Upper lobe of left lung (tissue), 4 donors: ENCODE data around the gene RBM10.

Experiments used
- POLR2A ChIP-seq, 4 donors: fragments of 450-650 bp; IDR thresholded peaks; one replicate each; pipeline ENCODE4 v1.5.1; 2016 to 2017; ENCODE audit warnings: antibody characterized with exemption in 4 of 4, mild to moderate bottlenecking in 2 of 4
- TF ChIP-seq, protein P1 (sequence below), 6 experiments: fragments of 450-650 bp in 4 of 6; fragments of 200-600 bp in 2 of 6; sonication (generic) in 2 of 6; IDR thresholded peaks; one replicate each; pipeline ENCODE4 v1.5.1; 2016 to 2019; ENCODE audit warnings: antibody characterized with exemption in 6 of 6

DNA sequence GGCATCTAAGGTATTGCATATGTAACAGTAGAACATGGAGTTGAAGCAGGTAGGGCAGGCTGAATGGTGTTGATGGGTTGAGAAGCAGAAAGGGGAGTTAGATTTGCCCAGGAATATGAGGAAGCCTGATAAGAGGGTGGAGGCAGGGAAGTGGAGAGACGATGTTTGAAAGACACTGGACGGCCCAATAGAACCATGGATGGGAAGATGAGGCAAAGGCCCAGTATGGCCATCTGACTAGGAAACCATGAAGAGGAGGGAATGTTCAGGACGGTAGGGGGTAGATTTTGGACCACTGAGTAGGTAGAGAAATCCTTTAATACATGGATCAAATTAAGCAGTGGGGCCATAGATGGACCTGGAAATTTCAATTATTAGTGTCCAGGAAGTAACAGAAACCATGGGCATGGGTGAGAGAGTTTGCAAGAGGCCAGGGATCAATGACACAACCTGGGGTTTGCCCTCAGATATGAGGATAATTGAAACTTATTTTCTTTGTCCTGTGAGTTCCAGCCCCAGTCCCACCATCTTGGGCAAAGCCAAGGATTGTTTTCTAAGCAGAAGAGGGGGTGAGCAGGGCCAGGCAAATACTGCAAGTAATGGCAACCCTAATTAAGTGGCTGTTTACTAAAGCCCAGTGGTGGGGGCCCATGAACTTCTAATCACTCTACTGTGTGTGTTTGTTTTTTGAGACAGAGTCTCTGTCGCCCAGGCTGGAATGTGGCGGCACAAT, 85.3 kb downstream of the RBM10 start:
- TF ChIP-seq POLR2A (IDR thresholded peaks at IDR 0.05) = no peak
- TF ChIP-seq, protein P1, sequence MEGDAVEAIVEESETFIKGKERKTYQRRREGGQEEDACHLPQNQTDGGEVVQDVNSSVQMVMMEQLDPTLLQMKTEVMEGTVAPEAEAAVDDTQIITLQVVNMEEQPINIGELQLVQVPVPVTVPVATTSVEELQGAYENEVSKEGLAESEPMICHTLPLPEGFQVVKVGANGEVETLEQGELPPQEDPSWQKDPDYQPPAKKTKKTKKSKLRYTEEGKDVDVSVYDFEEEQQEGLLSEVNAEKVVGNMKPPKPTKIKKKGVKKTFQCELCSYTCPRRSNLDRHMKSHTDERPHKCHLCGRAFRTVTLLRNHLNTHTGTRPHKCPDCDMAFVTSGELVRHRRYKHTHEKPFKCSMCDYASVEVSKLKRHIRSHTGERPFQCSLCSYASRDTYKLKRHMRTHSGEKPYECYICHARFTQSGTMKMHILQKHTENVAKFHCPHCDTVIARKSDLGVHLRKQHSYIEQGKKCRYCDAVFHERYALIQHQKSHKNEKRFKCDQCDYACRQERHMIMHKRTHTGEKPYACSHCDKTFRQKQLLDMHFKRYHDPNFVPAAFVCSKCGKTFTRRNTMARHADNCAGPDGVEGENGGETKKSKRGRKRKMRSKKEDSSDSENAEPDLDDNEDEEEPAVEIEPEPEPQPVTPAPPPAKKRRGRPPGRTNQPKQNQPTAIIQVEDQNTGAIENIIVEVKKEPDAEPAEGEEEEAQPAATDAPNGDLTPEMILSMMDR (IDR thresholded peaks at IDR 0.05) = no peak
